Stimulated activated CD4-positive, alpha-beta T cell treated with anti-CD3 and anti-CD28 coated beads, TNF-alpha, amount 100 ng/mL, for 4 hours (primary cell): ENCODE measurements around the gene HINFP.
"Not testable (repeated sequence)": the region's sequence is repeated elsewhere in the genome, so short reads cannot be mapped to it uniquely, and the experiment has no call there.

ENCODE experiments used
- DNase-seq, 3 experiments: peaks; one replicate each; pipeline ENCODE4 v3.0.0-alpha.2; 2020; ENCODE audit warnings: low read depth in 3 of 3

HINFP gene

GRCh38 chr11:119155733-119156492 lies 34.5 kb downstream of the HINFP start:
- DNase-seq: no peak

GRCh38 chr11:119156496-119156895 lies 35.1 kb downstream of the HINFP start:
- DNase-seq: no peak

- no peak for DNase-seq
Measured at GRCh38 chr11:119157063-119157462, 35.7 kb downstream of the HINFP start.

DNA sequence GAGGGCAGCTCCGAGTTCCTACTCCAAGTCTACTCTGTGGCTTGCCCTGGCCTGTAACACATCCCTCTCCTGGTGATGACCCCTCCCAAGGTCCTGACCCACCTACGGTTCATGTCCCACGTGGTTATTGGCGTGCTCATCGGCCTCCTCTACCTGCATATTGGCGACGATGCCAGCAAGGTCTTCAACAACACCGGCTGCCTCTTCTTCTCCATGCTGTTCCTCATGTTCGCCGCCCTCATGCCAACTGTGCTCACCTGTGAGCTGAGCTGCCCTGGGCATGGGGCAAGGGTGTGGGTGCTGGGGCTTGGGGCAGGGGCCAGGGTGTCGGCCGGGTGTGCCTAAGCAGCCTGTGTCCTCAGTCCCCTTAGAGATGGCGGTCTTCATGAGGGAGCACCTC lies 37.1 kb downstream of the HINFP start:
- DNase-seq: no peak

GRCh38 chr11:119160151-119160550 lies 38.8 kb downstream of the HINFP start:
- no peak for DNase-seq

DNA sequence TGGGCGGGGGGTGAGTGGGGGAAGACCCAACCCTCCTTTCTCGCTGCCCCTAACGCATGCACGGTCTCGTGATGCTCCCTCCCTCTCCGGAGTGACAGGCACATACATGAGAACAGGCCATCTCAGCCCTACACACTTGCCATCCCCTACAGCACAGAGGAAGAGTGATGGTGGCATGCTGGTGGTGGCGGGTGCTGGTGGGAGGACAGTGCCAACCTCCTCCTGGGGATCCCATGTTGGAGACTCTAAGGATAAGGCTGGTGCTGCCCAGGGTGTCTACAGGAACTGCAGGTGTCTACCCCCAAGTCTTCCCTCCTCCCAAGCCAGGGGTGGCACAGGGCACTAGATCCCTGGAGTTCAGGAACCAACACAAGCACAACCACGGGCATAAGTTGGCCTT lies 40.5 kb downstream of the HINFP start:
- no peak for DNase-seq

DNA sequence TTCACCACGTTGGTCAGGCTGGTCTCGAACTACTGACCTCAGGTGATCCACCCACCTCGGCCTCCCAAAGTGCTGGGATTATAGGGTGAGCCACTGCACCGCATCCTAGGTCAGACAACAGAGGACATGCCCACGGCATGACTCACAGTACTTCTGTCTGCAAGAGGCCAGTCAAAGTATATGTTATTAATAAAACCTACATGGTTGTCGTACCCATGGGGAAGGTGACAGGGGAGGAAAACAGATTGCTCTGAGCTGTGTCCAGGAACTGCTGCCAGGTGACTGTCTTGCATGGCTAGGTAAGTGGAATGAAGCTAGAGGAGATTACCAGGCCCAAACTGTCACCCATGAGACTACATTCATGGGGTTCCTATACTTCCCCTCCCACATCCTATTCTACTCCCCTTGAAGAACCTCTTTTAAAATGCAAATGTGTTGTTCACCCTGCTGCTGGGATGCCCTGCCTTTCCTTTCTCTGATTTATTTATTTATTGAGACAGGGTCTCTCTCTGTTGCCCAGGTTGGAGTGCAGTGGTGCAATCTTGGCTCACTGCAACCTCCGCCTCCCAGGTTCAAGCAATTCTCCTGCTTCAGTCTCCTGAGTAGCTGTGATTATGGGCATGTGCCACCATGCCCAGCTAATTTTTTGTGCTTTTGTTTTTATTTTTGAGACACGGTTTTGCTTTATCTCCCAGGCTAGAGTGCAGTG lies 45.1 kb downstream of the HINFP start:
- DNase-seq: no peak

DNA sequence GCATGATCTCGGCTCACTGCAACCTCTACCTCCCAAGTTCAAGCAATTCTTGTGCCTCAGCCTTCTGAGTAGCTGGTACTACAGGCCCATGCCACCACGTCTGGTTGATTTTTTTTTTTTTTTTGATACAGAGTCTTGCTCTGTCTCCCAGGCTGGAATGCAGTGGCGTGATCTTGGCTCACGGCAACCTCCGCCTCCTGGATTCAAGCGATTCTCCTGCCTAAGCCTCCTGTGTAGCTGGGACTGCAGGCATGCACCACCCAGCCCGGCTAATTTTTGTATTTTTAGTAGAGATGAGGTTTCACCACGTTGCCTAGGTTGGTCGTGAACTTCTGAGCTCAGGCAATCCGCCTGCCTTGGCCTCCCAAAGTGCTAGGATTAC lies 45.7 kb downstream of the HINFP start:
- DNase-seq: not testable (repeated sequence)

DNA sequence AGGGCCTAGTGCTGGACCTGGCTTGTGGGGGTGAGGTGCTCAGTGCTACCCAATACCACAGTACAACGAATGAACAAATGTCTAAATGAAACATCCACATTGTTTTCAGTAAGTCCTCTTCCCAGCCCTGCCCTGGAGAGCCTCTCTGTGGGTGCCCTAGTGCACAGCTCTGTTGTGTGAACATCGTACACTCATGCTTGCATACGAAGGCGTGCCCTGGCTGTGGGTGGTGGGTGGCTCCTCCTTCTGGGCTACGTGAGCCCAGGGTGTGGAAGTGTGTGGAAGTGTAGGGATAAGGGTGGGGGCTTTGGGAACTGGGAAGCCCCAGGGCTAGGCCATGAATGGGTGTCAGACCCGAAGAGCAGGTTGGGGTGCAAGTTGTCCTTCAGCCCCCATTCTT lies 46.6 kb downstream of the HINFP start:
- DNase-seq: no peak

DNA sequence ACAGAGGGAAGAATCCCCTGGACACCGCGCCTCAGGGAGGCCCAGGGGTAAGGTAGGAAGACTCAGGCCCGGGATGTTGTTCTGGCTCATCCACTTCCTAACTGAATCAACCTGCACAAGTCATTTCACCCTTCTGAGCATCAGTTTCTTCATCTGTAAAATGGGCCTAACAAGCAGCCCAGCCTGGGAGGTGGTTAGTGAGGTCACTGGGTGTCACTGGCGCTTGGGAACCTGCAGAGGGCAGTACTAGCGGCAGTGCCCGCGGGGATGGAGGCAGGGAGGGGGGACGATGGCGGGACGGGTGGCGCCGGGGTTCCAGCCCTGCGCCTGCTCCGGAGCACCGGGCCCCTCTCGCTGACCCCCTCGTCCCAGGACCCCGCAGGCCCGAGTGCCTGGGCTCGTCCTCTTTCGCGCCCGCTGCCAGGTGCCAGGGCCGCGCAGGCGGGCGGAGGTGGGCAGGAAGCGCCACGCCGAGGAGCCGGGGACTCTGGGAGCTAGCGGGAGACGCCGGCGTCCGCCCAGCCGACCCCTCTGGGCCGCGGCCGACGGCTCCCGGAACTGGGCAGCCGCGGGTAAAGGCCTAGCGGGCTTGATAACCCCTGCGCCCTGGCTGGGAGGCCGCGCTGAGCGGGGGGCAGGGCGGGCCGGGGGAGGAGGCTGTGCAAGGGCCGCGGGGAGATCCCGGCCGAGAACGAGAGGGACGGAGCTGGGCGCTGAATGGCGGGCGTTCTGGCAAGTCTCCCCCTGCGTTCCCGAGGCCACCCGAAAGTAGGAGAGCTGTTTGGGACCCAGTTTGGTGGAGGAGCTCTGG lies 47.3 kb downstream of the HINFP start, which contains the start of gene NLRX1:
Gene NLRX1, plus strand, starts transcription at position 255 of the 811 bp plus-strand sequence. CDS start 2,679 bp downstream, outside the sequence.
- peak; percentile 71 to 75 (median 73) for DNase-seq

DNA sequence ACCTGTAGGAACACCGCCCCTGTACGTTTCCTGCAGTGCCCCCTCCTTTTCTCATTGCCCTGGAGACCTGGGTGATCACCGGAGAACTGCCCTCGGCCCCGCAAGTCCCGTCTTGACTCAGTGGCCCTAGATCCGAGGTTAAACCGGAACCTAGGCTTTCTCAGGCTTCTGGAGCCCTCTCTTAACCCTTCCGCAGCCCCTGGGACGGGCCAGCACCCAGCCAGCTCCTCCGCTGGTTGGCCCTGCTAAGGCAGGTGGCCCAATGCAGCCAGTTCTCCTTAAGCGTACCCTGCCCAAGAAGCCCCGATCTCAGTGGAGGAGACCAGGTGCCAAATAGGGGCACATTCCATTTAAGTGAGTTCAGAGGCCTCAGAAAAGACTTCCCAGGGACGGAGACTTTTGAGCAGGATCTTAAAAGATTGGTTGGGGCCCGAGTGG lies 47.9 kb downstream of the HINFP start:
- DNase-seq: peak in 1 of 3 experiments; percentile 28

DNA sequence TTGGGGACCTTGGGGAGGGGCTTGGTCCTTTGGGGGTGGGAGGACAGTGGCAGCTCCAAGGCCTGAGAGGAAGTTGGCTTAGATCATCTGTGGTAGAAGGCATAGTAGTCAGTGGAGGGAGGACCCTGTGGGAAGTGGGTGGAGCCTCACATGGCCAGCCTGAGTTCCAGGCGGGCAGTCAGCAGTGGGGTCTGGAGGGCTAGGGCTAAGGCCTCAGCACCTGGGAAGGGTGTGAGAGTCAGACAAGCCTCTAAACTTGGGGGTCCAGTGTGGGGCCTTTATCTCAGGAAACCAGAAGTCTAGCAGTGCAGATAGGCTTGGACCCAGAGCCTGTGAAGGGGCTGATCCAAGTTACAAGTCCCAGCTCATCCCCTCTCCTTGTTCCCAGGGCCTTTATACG lies 51.1 kb downstream of the HINFP start:
- no peak for DNase-seq

DNA sequence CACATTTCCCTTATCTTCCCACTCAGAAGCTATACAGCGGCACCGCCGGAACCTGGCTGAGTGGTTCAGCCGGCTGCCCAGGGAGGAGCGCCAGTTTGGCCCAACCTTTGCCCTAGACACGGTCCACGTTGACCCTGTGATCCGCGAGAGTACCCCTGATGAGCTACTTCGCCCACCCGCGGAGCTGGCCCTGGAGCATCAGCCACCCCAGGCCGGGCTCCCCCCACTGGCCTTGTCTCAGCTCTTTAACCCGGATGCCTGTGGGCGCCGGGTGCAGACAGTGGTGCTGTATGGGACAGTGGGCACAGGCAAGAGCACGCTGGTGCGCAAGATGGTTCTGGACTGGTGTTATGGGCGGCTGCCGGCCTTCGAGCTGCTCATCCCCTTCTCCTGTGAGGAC lies 52.1 kb downstream of the HINFP start:
- DNase-seq: no peak

DNA sequence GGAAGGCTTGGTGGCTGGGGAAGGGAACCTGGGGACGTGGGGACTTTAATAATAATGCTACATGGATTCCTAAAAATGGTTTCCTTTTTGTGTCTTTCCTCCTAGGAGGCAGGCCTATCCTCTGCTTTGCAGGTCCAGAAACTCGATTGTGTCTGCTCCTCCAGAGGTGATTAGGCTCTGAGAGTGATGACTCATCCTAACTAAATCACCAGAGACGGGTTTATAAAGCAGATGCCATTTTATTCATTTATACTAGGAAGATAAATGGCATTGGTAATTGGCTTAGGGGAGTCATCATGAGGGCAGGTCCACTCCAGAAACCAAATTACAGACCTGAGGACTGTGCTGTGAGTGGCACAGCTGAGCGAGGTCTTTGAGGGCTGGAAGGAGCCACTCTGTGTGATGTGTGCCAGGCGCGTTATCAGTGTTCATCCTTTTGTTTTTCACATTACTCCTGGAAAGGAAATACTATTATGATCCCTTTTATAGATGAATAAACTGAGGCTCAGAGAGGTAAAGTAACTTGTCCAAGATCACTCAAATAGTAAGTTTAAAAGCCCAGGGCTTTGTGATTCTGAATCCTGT lies 54.2 kb downstream of the HINFP start:
- no peak for DNase-seq

DNA sequence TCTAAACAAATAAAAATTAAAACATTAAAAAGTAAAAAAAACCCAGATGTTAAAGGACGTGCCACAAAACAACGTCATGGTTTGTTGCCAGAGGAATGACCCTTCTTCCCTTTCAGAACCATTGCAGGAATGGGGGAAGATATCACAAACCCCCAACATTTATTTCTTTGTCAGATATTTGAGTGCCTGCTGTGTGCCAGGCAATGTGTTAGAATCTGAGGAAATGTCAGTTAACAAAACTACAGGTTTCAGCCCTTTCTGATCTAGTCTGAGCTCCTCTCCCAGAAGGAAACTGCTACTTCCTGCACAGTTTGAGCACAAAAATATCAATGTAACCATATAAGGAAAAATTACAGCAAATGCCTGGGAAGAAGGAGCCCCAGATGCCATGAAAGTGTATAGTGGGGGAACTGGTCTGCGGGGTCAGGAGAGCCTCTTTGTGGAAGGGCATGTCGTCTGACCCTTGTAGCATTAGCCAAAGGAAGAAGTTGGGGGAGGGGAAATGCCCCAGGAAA lies 56.8 kb downstream of the HINFP start:
- DNase-seq: no peak

GRCh38 chr11:119179342-119179741 lies 58.0 kb downstream of the HINFP start:
- no peak for DNase-seq

- no peak for DNase-seq
Measured at GRCh38 chr11:119179983-119180382, 58.6 kb downstream of the HINFP start.

GRCh38 chr11:119180729-119181676 lies 59.6 kb downstream of the HINFP start:
- DNase-seq: no peak

DNA sequence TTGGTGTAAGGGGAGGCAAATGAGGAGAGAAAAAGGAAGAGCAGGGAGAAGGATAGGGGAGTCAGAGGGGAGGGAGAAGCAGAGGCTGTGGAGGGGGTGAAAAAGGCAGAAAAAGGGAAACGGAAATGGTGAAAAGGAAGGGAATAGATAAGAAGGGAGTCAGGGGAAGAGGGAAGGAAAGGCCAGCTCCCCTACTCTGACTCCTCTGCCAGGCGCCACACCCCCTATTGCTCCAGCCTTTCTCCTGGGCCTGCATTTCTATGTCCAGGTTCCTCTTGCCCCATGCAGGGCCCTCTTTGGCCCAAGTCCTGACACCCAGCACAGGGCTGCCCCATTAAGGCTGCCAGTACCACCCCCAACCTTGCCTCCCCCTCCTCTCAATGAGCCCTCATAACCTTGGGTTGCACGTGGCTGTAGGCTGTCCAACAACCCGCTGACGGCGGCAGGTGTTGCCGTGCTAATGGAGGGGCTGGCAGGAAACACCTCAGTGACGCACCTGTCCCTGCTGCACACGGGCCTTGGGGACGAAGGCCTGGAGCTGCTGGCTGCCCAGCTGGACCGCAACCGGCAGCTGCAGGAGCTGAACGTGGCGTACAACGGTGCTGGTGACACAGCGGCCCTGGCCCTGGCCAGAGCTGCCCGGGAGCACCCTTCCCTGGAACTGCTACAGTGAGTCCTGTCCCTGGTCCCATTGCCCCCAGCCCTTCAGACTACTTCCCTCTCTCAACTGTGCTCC lies 60.5 kb downstream of the HINFP start:
- no peak for DNase-seq

DNA sequence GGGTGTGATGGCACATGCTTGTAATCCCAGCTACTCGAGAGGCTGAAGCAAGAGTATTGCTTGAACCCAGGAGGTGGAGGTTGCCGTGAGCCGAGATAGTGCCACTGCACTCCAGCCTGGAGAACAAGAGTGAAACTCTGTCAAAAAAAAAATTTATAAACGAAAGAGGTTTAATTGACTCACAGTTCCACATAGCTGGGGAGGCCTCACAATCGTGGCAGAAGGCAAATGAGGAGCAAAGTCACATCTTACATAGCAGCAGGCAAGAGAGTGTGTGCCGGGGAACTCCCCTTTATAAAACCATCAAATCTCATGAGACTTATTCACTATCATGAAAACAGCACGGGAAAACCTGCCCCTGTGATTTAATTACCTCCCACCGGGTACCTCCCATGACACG lies 63.0 kb downstream of the HINFP start:
- DNase-seq: not testable (repeated sequence)
